ENCODE data around the gene MXD3.

- TF ChIP-seq PHF8 (IDR thresholded peaks at IDR 0.05; ENCODE audit: borderline replicate concordance, low read depth) (no peak), CTCF (IDR thresholded peaks at IDR 0.05) (no peak), MAFK (IDR thresholded peaks at IDR 0.05; ENCODE audit: partially characterized antibody) (no peak), MAX (IDR thresholded peaks at IDR 0.05) (no peak), EP300 (IDR thresholded peaks at IDR 0.05) (no peak), BHLHE40 (IDR thresholded peaks at IDR 0.05; ENCODE audit: low read depth, low read length) (no peak), SMC3 (IDR thresholded peaks at IDR 0.05) (no peak), MAZ (IDR thresholded peaks at IDR 0.05; ENCODE audit: borderline replicate concordance, low read depth, low read length) (no peak), NFE2L2 (conservative IDR thresholded peaks at IDR 0.05; ENCODE audit: low read length) (no peak), EHMT2 (IDR thresholded peaks at IDR 0.05; ENCODE audit: low read depth) (no peak), CBX8 (IDR thresholded peaks at IDR 0.05) (no peak), JUN (IDR thresholded peaks at IDR 0.05) (no peak), POLR2A (IDR thresholded peaks at IDR 0.05; ENCODE audit: low read length) (no peak), RARB (CRISPR knock-in tag; IDR thresholded peaks at IDR 0.05) (no peak)
These were observed 14.2 kb upstream of the MXD3 start for GRCh38 chr5:177325868-177326381.

Measured in A549 (cell line).